ENCODE measurements around the gene LSM5.

DNA sequence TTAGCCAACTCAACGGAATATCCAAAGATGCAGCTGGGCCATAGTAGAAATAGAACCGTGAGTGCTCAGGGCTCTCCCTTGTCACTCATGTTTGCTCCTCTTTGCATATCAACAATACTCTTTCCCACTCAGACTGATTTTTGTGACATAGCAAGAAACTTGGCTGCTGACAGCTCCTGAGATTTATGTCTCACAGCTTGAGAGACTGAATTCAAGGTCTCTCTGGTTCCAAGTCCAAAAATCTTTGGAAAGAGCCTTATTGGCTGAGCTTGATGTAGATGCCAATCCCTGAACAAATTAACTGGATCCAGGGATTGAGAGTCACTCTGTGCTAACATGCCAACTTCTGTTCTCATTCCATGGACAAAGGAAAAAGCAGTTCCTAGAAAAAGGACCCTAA, 30.4 kb downstream of the LSM5 start:
- TF ChIP-seq CTCF (conservative IDR thresholded peaks at IDR 0.05; ENCODE audit: low read depth, low read length): no peak
- TF ChIP-seq SMC3 (IDR thresholded peaks at IDR 0.05; ENCODE audit: low read depth, low read length): no peak
- no peak for TF ChIP-seq RAD21 (IDR thresholded peaks at IDR 0.05; ENCODE audit: low read length)
- TF ChIP-seq MAFK (IDR thresholded peaks at IDR 0.05; ENCODE audit: low read depth, low read length): no peak
- TF ChIP-seq, protein P1, sequence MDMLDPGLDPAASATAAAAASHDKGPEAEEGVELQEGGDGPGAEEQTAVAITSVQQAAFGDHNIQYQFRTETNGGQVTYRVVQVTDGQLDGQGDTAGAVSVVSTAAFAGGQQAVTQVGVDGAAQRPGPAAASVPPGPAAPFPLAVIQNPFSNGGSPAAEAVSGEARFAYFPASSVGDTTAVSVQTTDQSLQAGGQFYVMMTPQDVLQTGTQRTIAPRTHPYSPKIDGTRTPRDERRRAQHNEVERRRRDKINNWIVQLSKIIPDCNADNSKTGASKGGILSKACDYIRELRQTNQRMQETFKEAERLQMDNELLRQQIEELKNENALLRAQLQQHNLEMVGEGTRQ (IDR thresholded peaks at IDR 0.05; ENCODE audit: low read depth, low read length): no peak
- no peak for TF ChIP-seq POLR2A (IDR thresholded peaks at IDR 0.05; ENCODE audit: low read depth, low read length)
- TF ChIP-seq CHD1 (IDR thresholded peaks at IDR 0.05; ENCODE audit: low read depth, low read length): no peak
